ENCODE results near the gene UNC5C.

DNA sequence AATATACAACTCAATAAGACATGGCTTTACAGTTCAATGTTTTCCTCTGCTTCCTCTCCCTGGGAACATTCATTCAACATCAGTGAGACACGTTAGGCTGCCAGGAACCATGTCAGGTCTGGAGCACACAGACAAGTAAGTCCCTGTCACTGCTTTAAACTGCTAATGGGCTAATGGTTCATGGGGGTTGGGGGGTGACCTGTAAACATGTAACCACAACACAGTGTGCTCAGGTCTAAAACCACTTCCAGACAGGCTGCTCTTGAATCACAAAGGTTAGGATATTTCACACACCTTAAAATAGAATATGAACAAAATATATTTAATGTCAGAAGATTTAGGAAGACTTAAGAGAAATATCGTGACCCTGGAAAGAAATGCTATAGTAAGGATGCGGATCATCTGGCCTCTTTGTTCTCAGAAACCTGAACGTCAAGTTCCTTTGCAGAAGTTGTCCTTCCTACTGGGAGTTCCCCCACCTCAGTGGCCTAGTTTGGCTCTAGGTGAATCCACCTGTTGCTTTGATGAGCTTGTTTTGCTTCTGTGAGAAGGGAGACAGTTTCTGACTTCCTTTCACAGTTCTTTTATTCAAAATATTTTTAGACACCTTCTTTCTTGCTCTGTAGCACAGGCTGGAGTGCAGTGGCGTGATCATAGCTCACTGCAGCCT is 359.9 kb downstream of the UNC5C start:
- TF ChIP-seq, protein P1, sequence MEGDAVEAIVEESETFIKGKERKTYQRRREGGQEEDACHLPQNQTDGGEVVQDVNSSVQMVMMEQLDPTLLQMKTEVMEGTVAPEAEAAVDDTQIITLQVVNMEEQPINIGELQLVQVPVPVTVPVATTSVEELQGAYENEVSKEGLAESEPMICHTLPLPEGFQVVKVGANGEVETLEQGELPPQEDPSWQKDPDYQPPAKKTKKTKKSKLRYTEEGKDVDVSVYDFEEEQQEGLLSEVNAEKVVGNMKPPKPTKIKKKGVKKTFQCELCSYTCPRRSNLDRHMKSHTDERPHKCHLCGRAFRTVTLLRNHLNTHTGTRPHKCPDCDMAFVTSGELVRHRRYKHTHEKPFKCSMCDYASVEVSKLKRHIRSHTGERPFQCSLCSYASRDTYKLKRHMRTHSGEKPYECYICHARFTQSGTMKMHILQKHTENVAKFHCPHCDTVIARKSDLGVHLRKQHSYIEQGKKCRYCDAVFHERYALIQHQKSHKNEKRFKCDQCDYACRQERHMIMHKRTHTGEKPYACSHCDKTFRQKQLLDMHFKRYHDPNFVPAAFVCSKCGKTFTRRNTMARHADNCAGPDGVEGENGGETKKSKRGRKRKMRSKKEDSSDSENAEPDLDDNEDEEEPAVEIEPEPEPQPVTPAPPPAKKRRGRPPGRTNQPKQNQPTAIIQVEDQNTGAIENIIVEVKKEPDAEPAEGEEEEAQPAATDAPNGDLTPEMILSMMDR (optimal IDR thresholded peaks at IDR 0.05 in 1 of 3, IDR thresholded peaks at IDR 0.05 in 1 of 3, conservative IDR thresholded peaks at IDR 0.05 in 1 of 3; ENCODE audit: extremely low read depth in 1 of 3, insufficient read depth in 2 of 3, low read length in 3 of 3) = no peak
- TF ChIP-seq EZH2 (IDR thresholded peaks at IDR 0.05; ENCODE audit: low read length) = no peak

Measured in keratinocyte (primary cell).